H1 (cell line): Measurements from ENCODE around the gene SELENOV. TPM values are rescaled to one million over a fixed set of nuclear protein-coding genes. Genes with fewer than 3 reads are reported as not detected.

Experiments used
- CHD7 ChIP-seq: fragments of 300-600 bp; sonication (generic); IDR thresholded peaks from 2 replicates; pipeline ENCODE4 v1.7.1; 2012; ENCODE audit warnings: low read length, moderate library complexity, mild to moderate bottlenecking, inconsistent platforms; ENCODE audit not compliant: insufficient replicate concordance
- polyA plus RNA-seq, 7 experiments: library from polyadenylated mRNA; depleted of rRNA in 3 of 7; stranded (reverse) in 5 of 7; unstranded in 2 of 7; fragments of >200 nt in 5 of 7; fragments of 200-250 nt in 2 of 7; gene quantifications; 1 replicate in 5 of 7; 2 replicates in 1 of 7; 4 replicates in 1 of 7; pipeline versions ENCODE4 v1.2.1 to v1.2.3, GENCODE V29; 2011 to 2013; ENCODE audit warnings: missing spikeins in 2 of 7, mixed read lengths in 2 of 7
- total RNA-seq: library from RNA; stranded (reverse); fragmentation: NEBNext Ultra II Directional; extraction: Animal tissue kit (Norgen Biotek cat#: 25700); gene quantifications from 2 replicates; pipeline ENCODE4 v1.2.1, GENCODE V29; 2021

The SELENOV gene
- total and polyA plus RNA-seq, 2 of the 8 experiments (the other 6 are each of a cell fraction or from before 2014, with no cell fraction given): 8.4 to 10.7 TPM

GRCh38 chr19:39518975-39519374 lies 4.0 kb downstream of the SELENOV start (continued):
- no peak for TF ChIP-seq CHD7
